ENCODE results near the gene CLN6. TPM values are rescaled to one million over a fixed set of nuclear protein-coding genes. Genes with fewer than 3 reads are reported as not detected.

The CLN6 gene
- total and polyA plus RNA-seq, 2 of the 4 experiments (the other 2 are of a cell fraction), result 6.5 to 31.9 TPM

DNA sequence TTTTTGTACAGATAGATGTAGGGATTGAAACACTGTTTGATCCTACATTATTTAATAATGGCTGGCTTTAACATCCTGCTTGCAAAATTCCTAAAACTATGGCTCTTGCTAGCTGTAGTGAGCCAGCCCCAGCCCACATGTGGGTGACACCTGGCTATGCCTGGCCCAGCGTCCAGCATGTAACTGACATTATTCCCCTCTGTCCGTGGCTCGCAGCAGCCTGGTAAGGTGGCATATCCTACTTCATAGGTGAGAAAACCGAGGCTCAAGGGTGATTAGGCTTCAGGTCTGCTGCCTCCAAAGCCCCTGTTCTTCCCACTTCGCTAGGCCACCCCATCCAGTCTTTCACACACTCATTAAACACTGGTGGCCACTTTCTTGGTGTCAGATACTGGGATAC is 26.0 kb downstream of the CLN6 start:
- no peak overlapping the region for H3K23ac ChIP-seq (ENCODE audit: low read depth, low read length)
- H3K14ac ChIP-seq (replicated peaks; ENCODE audit: low read depth, low read length), result no peak overlapping the region
- ChIA-PET CTCF (no interaction called here), POLR2A (ENCODE audit: unreplicated experiment) (no interaction called here)
- H2AK5ac ChIP-seq (ENCODE audit: low read depth, low read length), result no peak overlapping the region
- no peak overlapping the region for H3K56ac ChIP-seq (ENCODE audit: extremely low read depth, insufficient read depth, low read length)
- H3K9me1 ChIP-seq (ENCODE audit: insufficient read depth, low read length), result no peaks in the 10 kb centered on the region; the same call in 1 of the 2 replicates
- H3K79me1 ChIP-seq (ENCODE audit: low read depth in 1 of 2, low read length in 2 of 2), result peaks cover 4 to 14% of the 10 kb centered on the region in 2 experiments; a peak in 2 of 4 replicates
- no peak overlapping the region for H2BK5ac ChIP-seq (ENCODE audit: low read depth, low read length, poor library complexity, severe bottlenecking)
- H4K91ac ChIP-seq (ENCODE audit: insufficient read depth, low read depth, low read length), result no peak overlapping the region
- H3K27me3 ChIP-seq (ENCODE audit: control insufficient read depth, insufficient read depth, low read length), result no peaks in the 10 kb centered on the region
- dilution Hi-C loops (cut with HindIII; ENCODE audit: low sequenced_read_pairs, unreplicated experiment), result no loop called here
- intact Hi-C loops (cut with micrococcal nuclease), result no loop called here
- no peak overlapping the region for H3K4ac ChIP-seq (ENCODE audit: low read depth, low read length)
- ATAC-seq (ENCODE audit: low read depth) (no peak), DNase-seq (no peak)
- H2BK20ac ChIP-seq (ENCODE audit: low read depth, low read length), result no peak overlapping the region
- no peak overlapping the region for H2BK120ac ChIP-seq (ENCODE audit: low read depth, low read length)
- no CpG with 5 or more reads among the region's 5 CpGs for WGBS, 2 experiments (ENCODE audit: extremely low coverage in 2 of 2, insufficient read length in 1 of 2)
- no peak overlapping the region for H4K8ac ChIP-seq (ENCODE audit: low read depth in 2 of 2, low read length in 2 of 2)
- H2AFZ ChIP-seq (replicated peaks; ENCODE audit: low read length, poor library complexity), result no peak overlapping the region
- no peak overlapping the region for H3K4me3 ChIP-seq (ENCODE audit: insufficient read depth, low read depth, low read length)
- no peak overlapping the region for H3K18ac ChIP-seq (ENCODE audit: low read depth, low read length)
- no peak overlapping the region for H3K4me2 ChIP-seq (ENCODE audit: low read depth, low read length)
- no peak overlapping the region for H3K9ac ChIP-seq (ENCODE audit: low read depth, low read length)
- peaks cover 3% of the 10 kb centered on the region; the same call in 1 of the 2 replicates for H3K4me1 ChIP-seq (ENCODE audit: control insufficient read depth, insufficient read depth, low read length)
- no peak overlapping the region for H3K27ac ChIP-seq (ENCODE audit: insufficient read depth, low read length)
- H2AK9ac ChIP-seq (replicated peaks; ENCODE audit: low read depth, low read length, poor library complexity), result no peak overlapping the region
- no peak overlapping the region for H2BK15ac ChIP-seq (ENCODE audit: low read depth, low read length)
- H3K36me3 ChIP-seq (ENCODE audit: control insufficient read depth, insufficient read depth, low read length), result 0 out of 2 replicates have a peak, but pooled peaks cover 2% of the 10 kb centered on the region
- in situ Hi-C loops (cut with MboI; ENCODE audit: low sequenced_read_pairs), result no loop called here
- no peaks in the 10 kb centered on the region for H4K20me1 ChIP-seq (ENCODE audit: insufficient read depth, low read length)
- no TSS peak for BruUV-seq (replicated peaks)
- TF ChIP-seq BHLHE40 (IDR thresholded peaks at IDR 0.05; ENCODE audit: low read depth, low read length) (no peak), POLR2A (IDR thresholded peaks at IDR 0.05; ENCODE audit: low read depth, low read length) (no peak), MAZ (IDR thresholded peaks at IDR 0.05; ENCODE audit: borderline replicate concordance, low read depth, low read length) (no peak), SMC3 (IDR thresholded peaks at IDR 0.05; ENCODE audit: low read depth, low read length) (no peak), RCOR1 (IDR thresholded peaks at IDR 0.05; ENCODE audit: insufficient replicate concordance, low read length) (no peak), RFX5 (IDR thresholded peaks at IDR 0.05; ENCODE audit: low read depth, low read length) (no peak), MAFK (IDR thresholded peaks at IDR 0.05; ENCODE audit: low read depth, low read length) (no peak), MXI1 (IDR thresholded peaks at IDR 0.05; ENCODE audit: borderline replicate concordance, low read depth, low read length) (no peak), NFE2L2 (IDR thresholded peaks at IDR 0.05; ENCODE audit: low read depth, low read length) (no peak), CHD1 (IDR thresholded peaks at IDR 0.05; ENCODE audit: low read depth, low read length) (no peak), RAD21 (IDR thresholded peaks at IDR 0.05; ENCODE audit: low read length) (no peak), FOS (IDR thresholded peaks at IDR 0.05; ENCODE audit: low read depth, low read length) (no peak), CEBPB (IDR thresholded peaks at IDR 0.05; ENCODE audit: low read depth, low read length) (no peak)
- TF ChIP-seq, protein P1, sequence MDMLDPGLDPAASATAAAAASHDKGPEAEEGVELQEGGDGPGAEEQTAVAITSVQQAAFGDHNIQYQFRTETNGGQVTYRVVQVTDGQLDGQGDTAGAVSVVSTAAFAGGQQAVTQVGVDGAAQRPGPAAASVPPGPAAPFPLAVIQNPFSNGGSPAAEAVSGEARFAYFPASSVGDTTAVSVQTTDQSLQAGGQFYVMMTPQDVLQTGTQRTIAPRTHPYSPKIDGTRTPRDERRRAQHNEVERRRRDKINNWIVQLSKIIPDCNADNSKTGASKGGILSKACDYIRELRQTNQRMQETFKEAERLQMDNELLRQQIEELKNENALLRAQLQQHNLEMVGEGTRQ (IDR thresholded peaks at IDR 0.05; ENCODE audit: low read depth, low read length), result no peak
- TF ChIP-seq, protein P2, sequence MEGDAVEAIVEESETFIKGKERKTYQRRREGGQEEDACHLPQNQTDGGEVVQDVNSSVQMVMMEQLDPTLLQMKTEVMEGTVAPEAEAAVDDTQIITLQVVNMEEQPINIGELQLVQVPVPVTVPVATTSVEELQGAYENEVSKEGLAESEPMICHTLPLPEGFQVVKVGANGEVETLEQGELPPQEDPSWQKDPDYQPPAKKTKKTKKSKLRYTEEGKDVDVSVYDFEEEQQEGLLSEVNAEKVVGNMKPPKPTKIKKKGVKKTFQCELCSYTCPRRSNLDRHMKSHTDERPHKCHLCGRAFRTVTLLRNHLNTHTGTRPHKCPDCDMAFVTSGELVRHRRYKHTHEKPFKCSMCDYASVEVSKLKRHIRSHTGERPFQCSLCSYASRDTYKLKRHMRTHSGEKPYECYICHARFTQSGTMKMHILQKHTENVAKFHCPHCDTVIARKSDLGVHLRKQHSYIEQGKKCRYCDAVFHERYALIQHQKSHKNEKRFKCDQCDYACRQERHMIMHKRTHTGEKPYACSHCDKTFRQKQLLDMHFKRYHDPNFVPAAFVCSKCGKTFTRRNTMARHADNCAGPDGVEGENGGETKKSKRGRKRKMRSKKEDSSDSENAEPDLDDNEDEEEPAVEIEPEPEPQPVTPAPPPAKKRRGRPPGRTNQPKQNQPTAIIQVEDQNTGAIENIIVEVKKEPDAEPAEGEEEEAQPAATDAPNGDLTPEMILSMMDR (conservative IDR thresholded peaks at IDR 0.05; ENCODE audit: low read depth, low read length), result no peak
- TF ChIP-seq, protein P3, sequence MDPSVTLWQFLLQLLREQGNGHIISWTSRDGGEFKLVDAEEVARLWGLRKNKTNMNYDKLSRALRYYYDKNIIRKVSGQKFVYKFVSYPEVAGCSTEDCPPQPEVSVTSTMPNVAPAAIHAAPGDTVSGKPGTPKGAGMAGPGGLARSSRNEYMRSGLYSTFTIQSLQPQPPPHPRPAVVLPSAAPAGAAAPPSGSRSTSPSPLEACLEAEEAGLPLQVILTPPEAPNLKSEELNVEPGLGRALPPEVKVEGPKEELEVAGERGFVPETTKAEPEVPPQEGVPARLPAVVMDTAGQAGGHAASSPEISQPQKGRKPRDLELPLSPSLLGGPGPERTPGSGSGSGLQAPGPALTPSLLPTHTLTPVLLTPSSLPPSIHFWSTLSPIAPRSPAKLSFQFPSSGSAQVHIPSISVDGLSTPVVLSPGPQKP (IDR thresholded peaks at IDR 0.05; ENCODE audit: borderline replicate concordance, low read depth, low read length), result no peak
- no peak overlapping the region for H4K5ac ChIP-seq (ENCODE audit: low read depth, low read length)
- no peaks in the 10 kb centered on the region for H3K9me3 ChIP-seq (ENCODE audit: control insufficient read depth, insufficient read depth, low read length)
